Upper lobe of left lung (tissue), 4 donors: Measurements from ENCODE around the gene COL27A1.

Experiments
- POLR2A ChIP-seq, 4 donors: fragments of 450-650 bp; IDR thresholded peaks; one replicate each; pipeline ENCODE4 v1.5.1; 2016 to 2017; ENCODE audit warnings: antibody characterized with exemption in 4 of 4, mild to moderate bottlenecking in 2 of 4
- POLR2AphosphoS5 ChIP-seq, 2 donors: sonication (generic); formaldehyde crosslinking; IDR thresholded peaks; one replicate each; pipeline ENCODE4 v1.5.1; 2017; ENCODE audit warnings: antibody characterized with exemption in 2 of 2
- TF ChIP-seq, protein P1 (sequence below), 6 experiments: fragments of 450-650 bp in 4 of 6; fragments of 200-600 bp in 2 of 6; sonication (generic) in 2 of 6; IDR thresholded peaks; one replicate each; pipeline ENCODE4 v1.5.1; 2016 to 2019; ENCODE audit warnings: antibody characterized with exemption in 6 of 6

GRCh38 chr9:114237781-114238180, 82.4 kb downstream of the COL27A1 start:
- TF ChIP-seq, protein P1, sequence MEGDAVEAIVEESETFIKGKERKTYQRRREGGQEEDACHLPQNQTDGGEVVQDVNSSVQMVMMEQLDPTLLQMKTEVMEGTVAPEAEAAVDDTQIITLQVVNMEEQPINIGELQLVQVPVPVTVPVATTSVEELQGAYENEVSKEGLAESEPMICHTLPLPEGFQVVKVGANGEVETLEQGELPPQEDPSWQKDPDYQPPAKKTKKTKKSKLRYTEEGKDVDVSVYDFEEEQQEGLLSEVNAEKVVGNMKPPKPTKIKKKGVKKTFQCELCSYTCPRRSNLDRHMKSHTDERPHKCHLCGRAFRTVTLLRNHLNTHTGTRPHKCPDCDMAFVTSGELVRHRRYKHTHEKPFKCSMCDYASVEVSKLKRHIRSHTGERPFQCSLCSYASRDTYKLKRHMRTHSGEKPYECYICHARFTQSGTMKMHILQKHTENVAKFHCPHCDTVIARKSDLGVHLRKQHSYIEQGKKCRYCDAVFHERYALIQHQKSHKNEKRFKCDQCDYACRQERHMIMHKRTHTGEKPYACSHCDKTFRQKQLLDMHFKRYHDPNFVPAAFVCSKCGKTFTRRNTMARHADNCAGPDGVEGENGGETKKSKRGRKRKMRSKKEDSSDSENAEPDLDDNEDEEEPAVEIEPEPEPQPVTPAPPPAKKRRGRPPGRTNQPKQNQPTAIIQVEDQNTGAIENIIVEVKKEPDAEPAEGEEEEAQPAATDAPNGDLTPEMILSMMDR (IDR thresholded peaks at IDR 0.05), result no peak
- TF ChIP-seq POLR2A (IDR thresholded peaks at IDR 0.05) (no peak), POLR2AphosphoS5 (IDR thresholded peaks at IDR 0.05) (no peak)
